ENCODE results near the gene CHPF. TPM values are rescaled to one million over a fixed set of nuclear protein-coding genes. Genes with fewer than 3 reads are reported as not detected.

CHPF gene
- polyA plus RNA-seq, 1 experiment, result 119 TPM

DNA sequence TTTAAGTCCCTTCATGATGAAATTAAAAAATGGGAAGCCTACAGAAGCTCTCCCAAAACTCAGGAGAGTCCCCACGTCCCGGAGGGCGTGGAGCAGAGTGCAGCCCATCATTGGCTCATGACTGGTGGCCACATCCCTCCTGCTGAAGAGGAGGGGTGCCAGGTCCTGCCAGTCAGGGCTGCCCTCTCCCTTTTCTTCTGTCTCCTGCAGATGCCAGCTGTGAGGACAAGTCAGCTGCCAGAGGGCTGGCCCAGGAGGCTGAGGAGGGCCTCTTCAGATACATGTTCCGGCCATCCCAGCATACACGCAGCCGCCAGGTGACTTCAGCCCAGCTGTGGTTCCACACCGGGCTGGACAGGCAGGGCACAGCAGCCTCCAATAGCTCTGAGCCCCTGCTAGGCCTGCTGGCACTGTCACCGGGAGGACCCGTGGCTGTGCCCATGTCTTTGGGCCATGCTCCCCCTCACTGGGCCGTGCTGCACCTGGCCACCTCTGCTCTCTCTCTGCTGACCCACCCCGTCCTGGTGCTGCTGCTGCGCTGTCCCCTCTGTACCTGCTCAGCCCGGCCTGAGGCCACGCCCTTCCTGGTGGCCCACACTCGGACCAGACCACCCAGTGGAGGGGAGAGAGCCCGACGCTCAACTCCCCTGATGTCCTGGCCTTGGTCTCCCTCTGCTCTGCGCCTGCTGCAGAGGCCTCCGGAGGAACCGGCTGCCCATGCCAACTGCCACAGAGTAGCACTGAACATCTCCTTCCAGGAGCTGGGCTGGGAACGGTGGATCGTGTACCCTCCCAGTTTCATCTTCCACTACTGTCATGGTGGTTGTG, 31.1 kb upstream of the CHPF start:
- peaks cover 2% of the 10 kb centered on the region for H3K36me3 ChIP-seq (ENCODE audit: control insufficient read depth, insufficient read depth, low read length)
- no peak for DNase-seq (ENCODE audit: low read depth)
- POLR2A ChIA-PET, result no interaction called here
- no peak overlapping the region for H3K4me3 ChIP-seq (ENCODE audit: low read depth, low read length)
- CTCF ChIA-PET, result interaction anchor here (1.3 to 4.9 kb wide), 2 partner anchors 14 to 23 kb away, joined by 4 to 24 read pairs; partner anchors contain the start of gene STK11IP
- peaks cover 10% of the 10 kb centered on the region for H3K27me3 ChIP-seq (ENCODE audit: control insufficient read depth, insufficient read depth, low read length)
- TF ChIP-seq, protein P1, sequence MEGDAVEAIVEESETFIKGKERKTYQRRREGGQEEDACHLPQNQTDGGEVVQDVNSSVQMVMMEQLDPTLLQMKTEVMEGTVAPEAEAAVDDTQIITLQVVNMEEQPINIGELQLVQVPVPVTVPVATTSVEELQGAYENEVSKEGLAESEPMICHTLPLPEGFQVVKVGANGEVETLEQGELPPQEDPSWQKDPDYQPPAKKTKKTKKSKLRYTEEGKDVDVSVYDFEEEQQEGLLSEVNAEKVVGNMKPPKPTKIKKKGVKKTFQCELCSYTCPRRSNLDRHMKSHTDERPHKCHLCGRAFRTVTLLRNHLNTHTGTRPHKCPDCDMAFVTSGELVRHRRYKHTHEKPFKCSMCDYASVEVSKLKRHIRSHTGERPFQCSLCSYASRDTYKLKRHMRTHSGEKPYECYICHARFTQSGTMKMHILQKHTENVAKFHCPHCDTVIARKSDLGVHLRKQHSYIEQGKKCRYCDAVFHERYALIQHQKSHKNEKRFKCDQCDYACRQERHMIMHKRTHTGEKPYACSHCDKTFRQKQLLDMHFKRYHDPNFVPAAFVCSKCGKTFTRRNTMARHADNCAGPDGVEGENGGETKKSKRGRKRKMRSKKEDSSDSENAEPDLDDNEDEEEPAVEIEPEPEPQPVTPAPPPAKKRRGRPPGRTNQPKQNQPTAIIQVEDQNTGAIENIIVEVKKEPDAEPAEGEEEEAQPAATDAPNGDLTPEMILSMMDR (IDR thresholded peaks at IDR 0.05; ENCODE audit: insufficient read depth, low read depth, low read length), result no peak

- POLR2A ChIA-PET, result no interaction called here
- CTCF ChIA-PET, result interaction anchor here (4.9 kb wide), 1 partner anchor 13 kb away, joined by 24 read pairs; no protein-coding TSS in a partner anchor
- no peak overlapping the region for H3K4me3 ChIP-seq (ENCODE audit: low read depth, low read length)
Observed at GRCh38 chr2:219573166-219573565, 29.6 kb upstream of the CHPF start.

GRCh38 chr2:219572237-219573001, 28.8 kb upstream of the CHPF start, which contains the start of gene INHA:
TSS of gene INHA (plus strand) at chr2:219572310. CDS start at chr2:219572375, 65 bp downstream.
- no peak for DNase-seq (ENCODE audit: low read depth)
- TF ChIP-seq, protein P1 (IDR thresholded peaks at IDR 0.05; ENCODE audit: insufficient read depth, low read depth, low read length), result no peak
- CTCF ChIA-PET, result interaction anchor here (2.9 to 4.9 kb wide), 2 partner anchors 12 to 117 kb away, joined by 11 to 24 read pairs; no protein-coding TSS in a partner anchor

More at GRCh38 chr2:219573166-219573565, 29.6 kb upstream of the CHPF start:
- peaks cover 3% of the 10 kb centered on the region for H3K36me3 ChIP-seq (ENCODE audit: control insufficient read depth, insufficient read depth, low read length)
- TF ChIP-seq, protein P1 (IDR thresholded peaks at IDR 0.05; ENCODE audit: insufficient read depth, low read depth, low read length), result no peak
- peaks cover 9% of the 10 kb centered on the region for H3K27me3 ChIP-seq (ENCODE audit: control insufficient read depth, insufficient read depth, low read length)
- DNase-seq (ENCODE audit: low read depth), result no peak

DNA sequence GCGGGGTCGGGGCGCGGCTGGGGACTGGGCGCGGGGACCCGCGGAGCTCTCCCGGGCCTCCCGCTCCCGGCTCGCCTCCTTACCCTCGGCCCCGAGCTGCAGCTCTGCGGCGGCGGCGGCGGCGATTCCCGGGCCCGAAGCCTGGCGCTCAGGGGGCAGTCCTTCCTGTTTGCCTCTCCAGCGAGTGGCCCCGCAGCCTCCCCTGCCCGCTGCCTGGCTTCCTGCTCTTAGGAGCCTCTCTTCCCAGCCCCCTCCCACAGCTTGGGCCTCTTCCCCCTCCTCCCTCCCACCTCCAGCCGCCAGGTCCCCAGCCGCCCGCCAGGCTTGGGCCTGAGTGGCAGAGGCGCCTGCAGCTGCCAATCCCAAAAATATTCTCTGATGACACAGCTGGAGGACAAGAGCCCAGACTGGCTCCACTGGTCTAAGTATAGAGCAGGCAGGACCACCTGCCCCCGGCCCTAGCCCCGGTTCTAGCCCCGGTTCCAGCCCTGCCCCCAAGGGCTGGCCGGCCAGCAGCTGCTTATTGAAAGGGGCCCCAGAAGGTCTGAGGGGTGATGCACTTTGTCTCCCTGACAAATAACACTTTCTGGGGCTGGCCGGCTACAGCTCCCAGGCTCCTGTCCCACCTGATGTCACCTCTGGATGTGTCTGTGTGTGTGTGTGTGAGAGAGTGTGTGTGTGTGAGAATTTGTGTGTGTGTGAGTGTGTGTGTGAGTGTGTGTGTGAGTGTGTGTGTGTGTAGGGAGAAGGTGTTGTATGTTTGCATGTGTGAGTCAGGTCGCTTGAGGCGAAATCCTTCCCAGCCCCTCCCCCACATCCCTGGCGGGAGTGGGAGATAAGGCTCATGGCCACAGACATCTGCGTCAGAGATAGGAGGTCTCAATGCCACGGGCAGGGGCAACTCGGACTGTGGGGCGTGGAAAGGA, 28.0 kb upstream of the CHPF start, which contains the start of gene OBSL1:
Gene OBSL1, minus strand, starts transcription at position 229 of the 926 bp plus-strand sequence. CDS start 307 bp downstream, outside the sequence.
- ChIA-PET POLR2A (interaction anchor here (0.6 kb wide), 1 partner anchor 26 kb away, joined by 3 read pairs; the partner anchor contains the start of gene STK11IP), CTCF (interaction anchor here (0.6 to 2.9 kb wide), 13 partner anchors 10 to 183 kb away, joined by 3 to 25 read pairs (median 5); partner anchors contain the start of gene STK11IP)
- Histone ChIP-seq H3K36me3 (ENCODE audit: control insufficient read depth, insufficient read depth, low read length) (peaks cover 7% of the 10 kb centered on the region), H3K4me3 (ENCODE audit: low read depth, low read length) (peak within 1 kb of the TSS; percentile 76), H3K27me3 (ENCODE audit: control insufficient read depth, insufficient read depth, low read length) (peaks cover 5% of the 10 kb centered on the region)
- no peak for DNase-seq (ENCODE audit: low read depth)
- TF ChIP-seq, protein P1 (IDR thresholded peaks at IDR 0.05; ENCODE audit: insufficient read depth, low read depth, low read length), result no peak

More at GRCh38 chr2:219572237-219573001, 28.8 kb upstream of the CHPF start, which contains the start of gene INHA:
- peak within 1 kb of the TSS; percentile 76 for H3K4me3 ChIP-seq (ENCODE audit: low read depth, low read length)
- peaks cover 9% of the 10 kb centered on the region for H3K27me3 ChIP-seq (ENCODE audit: control insufficient read depth, insufficient read depth, low read length)
- H3K36me3 ChIP-seq (ENCODE audit: control insufficient read depth, insufficient read depth, low read length), result peaks cover 5% of the 10 kb centered on the region
- POLR2A ChIA-PET, result no interaction called here
